Stomach smooth muscle (tissue), 2 donors: ENCODE data around the gene INSYN2A.

Experiments
- H3K27ac ChIP-seq: one replicate; pipeline ENCODE4 v1.7.0; 2013; ENCODE audit warnings: mild to moderate bottlenecking, low read length, inconsistent platforms
- H3K27me3 ChIP-seq, 2 donors: one replicate each; pipeline ENCODE4 v1.7.0; 2013; ENCODE audit warnings: low read length in 2 of 2; ENCODE audit not compliant: insufficient read depth in 2 of 2, control insufficient read depth in 1 of 2
- H3K36me3 ChIP-seq, 2 donors: one replicate each; pipeline ENCODE4 v1.7.0; 2013; ENCODE audit warnings: low read length in 2 of 2; ENCODE audit not compliant: control insufficient read depth in 2 of 2, insufficient read depth in 2 of 2
- H3K4me1 ChIP-seq: one replicate; pipeline ENCODE4 v1.7.0; 2013; ENCODE audit warnings: low read length; ENCODE audit not compliant: control insufficient read depth, insufficient read depth
- H3K4me3 ChIP-seq, 2 donors: one replicate each; pipeline ENCODE4 v1.7.0; 2013; ENCODE audit warnings: low read length in 2 of 2
- H3K9ac ChIP-seq, 2 donors: one replicate each; pipeline ENCODE4 v1.7.0; 2013; ENCODE audit warnings: low read length in 2 of 2, mild to moderate bottlenecking in 1 of 2
- H3K9me3 ChIP-seq, 2 donors: one replicate each; pipeline ENCODE4 v1.7.0; 2013; ENCODE audit warnings: low read length in 2 of 2; ENCODE audit not compliant: control insufficient read depth in 2 of 2
- donor health status: healthy.
- donor health status: Pancreatic carcinoma.

The INSYN2A gene

DNA sequence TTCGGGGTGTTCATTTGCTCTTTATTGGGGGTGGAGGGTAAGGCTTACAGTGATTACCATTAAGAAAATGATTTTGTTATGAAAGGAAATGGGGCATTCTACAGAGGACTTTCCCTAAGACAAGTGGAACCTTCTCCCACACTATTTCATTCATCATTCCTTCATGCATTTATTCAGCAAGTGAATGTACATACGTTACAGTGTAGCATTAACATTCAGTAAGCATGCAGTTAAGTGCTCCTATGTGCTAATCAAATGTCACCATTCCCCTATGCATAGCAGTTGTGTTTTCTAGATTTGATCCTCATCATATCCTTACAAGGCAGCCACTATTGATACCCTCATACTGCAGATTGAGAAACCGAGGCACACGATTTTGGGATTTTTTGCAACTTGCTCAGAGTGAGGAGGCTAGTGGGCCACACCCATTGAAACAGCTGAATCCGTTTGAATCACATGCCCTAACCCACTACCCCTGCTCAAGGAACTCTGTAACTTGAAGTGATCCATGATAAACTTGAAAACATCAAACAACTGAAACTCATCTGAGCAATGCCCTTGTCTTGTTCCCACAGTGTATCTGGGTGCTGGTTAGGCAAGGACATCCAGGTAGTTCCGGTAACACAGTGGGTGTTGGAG is 16.7 kb downstream of the INSYN2A start:
- H3K36me3 ChIP-seq, result peaks cover 2 to 4% of the 10 kb centered on the region in 2 donors

DNA sequence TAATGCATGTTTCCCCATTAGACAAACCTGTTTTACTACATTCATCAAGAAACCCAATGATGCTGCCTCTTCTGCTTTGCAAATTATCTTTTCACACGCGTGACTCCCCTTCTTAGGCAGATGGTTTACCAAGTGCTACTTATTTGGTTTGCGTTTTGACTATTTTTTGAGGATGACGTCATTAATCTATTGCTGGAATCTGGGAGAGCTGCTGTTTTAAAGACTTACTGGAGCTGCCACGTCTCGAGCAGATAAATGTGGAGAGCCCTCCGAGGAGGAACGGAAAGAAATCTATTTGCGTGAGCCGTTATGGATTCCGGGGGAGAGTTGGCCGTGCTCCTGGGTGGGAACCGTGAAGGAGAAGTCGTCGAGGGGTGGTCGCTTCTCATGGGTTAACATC is 19.7 kb downstream of the INSYN2A start:
- Histone ChIP-seq H3K27ac (no peak overlapping the region), H3K36me3 (peaks cover 4 to 6% of the 10 kb centered on the region in 2 donors), H3K4me3 (no peak overlapping the region), H3K9ac (no peak overlapping the region), H3K27me3 (no peaks in the 10 kb centered on the region), H3K9me3 (no peaks in the 10 kb centered on the region), H3K4me1 (no peaks in the 10 kb centered on the region)

More for the DNA sequence above, 16.7 kb downstream of the INSYN2A start:
- no peak overlapping the region for H3K4me3 ChIP-seq
- no peaks in the 10 kb centered on the region for H3K9me3 ChIP-seq
- H3K4me1 ChIP-seq, result no peaks in the 10 kb centered on the region
- H3K27me3 ChIP-seq, result no peaks in the 10 kb centered on the region
- H3K9ac ChIP-seq, result no peak overlapping the region
- H3K27ac ChIP-seq, result no peak overlapping the region

DNA sequence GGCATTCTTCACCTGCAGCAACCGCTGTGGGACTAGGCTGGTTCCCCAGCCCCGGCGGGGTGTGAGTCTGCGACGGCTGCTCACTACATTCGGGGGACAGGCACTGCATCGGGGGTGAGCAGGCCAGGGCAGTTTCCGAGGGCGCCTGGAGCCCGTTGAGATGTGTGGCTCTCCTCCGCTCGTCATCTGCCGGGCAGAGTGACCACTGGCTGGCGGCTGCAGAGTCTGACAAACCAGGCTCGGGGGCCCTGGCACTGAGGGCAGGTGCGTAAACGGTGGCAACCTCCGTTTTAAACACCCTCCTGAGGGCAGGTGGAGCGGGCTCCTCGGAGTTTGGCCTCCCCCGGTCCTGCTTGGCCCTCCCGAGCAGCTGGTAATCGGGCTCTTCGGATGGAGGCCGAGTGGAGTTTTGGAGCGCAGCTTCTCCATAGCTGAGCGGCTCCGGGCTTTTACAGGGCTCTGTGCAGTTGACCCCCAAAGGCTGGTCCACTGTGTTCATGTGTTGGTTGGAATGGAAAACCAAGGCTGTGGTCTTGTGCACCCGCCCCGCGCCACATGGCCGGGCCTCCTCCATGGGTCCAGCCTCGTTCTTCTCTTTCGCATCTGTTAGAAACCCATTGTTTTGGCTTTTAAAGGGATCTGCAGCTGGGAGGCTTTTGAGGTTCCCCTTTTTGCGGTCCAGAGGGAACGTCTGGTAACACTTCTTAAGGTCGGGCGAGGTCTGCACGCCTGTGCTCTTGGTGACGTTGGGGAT is 20.9 kb downstream of the INSYN2A start:
- Histone ChIP-seq H3K9me3 (no peaks in the 10 kb centered on the region), H3K4me3 (no peak overlapping the region), H3K9ac (no peak overlapping the region), H3K4me1 (no peaks in the 10 kb centered on the region), H3K36me3 (peaks cover 4 to 6% of the 10 kb centered on the region in 2 donors), H3K27me3 (no peaks in the 10 kb centered on the region), H3K27ac (no peak overlapping the region)

DNA sequence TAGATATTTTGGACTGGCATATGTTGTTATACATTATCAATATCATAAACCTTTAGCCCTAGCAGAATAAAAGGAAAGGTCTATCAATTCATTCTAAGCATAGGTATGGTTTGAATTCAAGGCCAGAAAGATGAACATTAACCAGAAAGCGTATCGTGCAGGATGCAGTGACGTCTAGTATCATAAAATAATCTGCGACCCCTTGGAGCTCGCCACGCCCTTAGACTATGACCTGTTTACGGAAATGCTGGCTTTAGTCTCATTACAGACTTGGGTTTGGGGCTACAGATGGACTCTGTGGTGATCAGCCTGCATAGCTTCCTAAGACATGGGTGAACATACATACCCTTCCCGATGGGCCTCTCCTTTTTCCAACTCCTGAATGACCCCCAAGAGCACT is 21.5 kb downstream of the INSYN2A start:
- Histone ChIP-seq H3K4me1 (no peaks in the 10 kb centered on the region), H3K36me3 (peaks cover 4 to 6% of the 10 kb centered on the region in 2 donors), H3K27ac (no peak overlapping the region), H3K9me3 (no peaks in the 10 kb centered on the region), H3K9ac (no peak overlapping the region), H3K4me3 (no peak overlapping the region), H3K27me3 (no peaks in the 10 kb centered on the region)

DNA sequence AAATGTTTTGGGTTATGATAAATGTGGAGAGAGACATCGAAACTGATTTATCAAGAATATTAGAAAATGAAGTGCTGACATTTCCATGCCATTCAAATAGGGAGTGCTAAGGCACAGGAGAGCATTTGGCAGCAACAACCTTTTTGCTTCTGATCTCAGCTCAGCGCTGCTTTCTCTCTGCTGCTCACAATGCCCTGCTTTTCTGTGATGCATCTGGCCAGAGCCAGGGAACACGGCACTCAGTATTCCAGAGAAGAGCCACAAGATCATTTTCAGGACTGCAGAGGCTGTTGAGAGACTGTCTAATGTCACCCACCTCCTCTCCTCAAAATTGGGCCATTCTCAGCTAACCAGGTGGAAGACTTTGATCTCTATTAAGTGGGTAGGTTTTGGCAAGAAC is 28.1 kb downstream of the INSYN2A start:
- Histone ChIP-seq H3K27me3 (no peaks in the 10 kb centered on the region), H3K9me3 (no peaks in the 10 kb centered on the region), H3K4me1 (no peaks in the 10 kb centered on the region), H3K9ac (no peak overlapping the region), H3K27ac (no peak overlapping the region), H3K4me3 (no peak overlapping the region), H3K36me3 (peaks cover 0 to 4% of the 10 kb centered on the region in 2 donors)

DNA sequence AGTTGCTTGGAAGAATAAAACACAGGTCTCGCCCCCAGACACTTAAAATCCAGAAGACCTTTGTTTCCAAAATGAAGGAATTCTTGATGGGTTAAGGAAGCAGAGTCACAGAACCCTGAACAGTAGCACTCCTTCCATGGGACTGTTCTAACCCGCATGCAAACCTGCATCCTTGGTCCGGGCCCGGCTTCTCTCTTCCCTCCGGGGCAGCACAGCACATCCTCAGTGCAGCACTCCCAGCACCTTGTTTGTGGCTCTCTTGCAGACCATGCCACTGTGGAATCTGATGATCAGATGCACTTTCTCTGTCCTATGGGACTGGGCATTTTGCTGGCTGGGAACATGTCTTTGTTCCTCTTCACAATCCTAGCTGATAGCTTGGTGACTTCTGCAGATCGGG is 33.5 kb downstream of the INSYN2A start:
- H3K27me3 ChIP-seq, result no peaks in the 10 kb centered on the region
- H3K4me1 ChIP-seq, result peaks cover 3% of the 10 kb centered on the region
- no peak overlapping the region for H3K9ac ChIP-seq
- H3K9me3 ChIP-seq, result no peaks in the 10 kb centered on the region
- no peak overlapping the region for H3K4me3 ChIP-seq
- no peaks in the 10 kb centered on the region for H3K36me3 ChIP-seq
- H3K27ac ChIP-seq, result no peak overlapping the region

DNA sequence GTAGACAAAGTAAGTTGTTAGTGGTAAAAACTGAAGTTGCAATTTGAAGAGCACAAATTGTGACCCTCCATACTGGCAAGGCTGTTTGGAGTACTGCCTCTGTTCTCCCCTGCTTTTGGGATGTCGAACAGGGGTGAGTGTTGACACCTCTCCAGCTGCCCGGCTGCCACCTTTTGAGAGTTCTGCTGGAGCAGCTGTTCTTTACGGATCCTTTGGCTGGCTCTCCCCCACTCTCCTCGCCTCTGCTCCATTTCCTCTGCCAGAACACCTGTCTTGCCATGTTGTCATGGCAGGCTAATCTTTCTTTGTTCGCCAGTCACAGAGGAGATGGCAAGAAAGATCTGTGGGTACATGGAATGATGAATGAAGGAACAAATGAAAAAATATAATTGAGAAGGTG is 34.9 kb downstream of the INSYN2A start:
- H3K36me3 ChIP-seq, result no peaks in the 10 kb centered on the region
- peaks cover 3% of the 10 kb centered on the region for H3K4me1 ChIP-seq
- no peak overlapping the region for H3K27ac ChIP-seq
- H3K4me3 ChIP-seq, result no peak overlapping the region
- no peak overlapping the region for H3K9ac ChIP-seq
- no peaks in the 10 kb centered on the region for H3K27me3 ChIP-seq
- H3K9me3 ChIP-seq, result no peaks in the 10 kb centered on the region

DNA sequence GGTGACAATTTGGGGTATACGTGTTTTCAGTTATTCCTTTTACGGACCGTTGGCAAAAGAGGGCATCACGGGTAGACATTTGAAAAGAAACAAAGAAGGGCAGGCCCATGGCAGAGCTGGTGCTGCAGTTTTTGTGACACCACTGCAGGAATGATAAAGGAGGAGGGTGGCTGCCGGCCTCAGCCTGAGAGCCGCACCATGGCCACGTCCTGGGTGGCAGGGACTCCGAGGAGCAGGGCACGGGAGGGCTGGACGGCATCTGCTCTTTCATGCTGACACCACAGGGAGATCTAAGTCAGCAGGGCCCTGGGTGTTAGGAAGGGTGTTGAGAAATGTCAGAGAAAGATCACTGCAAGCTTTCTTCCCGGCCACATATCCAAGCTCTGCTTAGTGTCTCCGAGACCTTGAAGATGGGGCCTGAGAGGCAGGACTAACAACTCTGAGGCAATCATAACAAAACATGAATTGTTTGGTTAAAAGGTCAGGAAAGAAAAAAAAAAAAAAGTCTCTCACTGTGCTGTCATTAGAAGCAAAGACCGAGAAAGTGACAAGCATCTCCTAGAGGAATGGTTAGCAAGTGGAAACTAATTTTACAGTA is 36.6 kb downstream of the INSYN2A start:
- Histone ChIP-seq H3K27ac (no peak overlapping the region), H3K9ac (no peak overlapping the region), H3K4me1 (peaks cover 3% of the 10 kb centered on the region), H3K36me3 (no peaks in the 10 kb centered on the region), H3K4me3 (no peak overlapping the region), H3K27me3 (no peaks in the 10 kb centered on the region), H3K9me3 (no peaks in the 10 kb centered on the region)

DNA sequence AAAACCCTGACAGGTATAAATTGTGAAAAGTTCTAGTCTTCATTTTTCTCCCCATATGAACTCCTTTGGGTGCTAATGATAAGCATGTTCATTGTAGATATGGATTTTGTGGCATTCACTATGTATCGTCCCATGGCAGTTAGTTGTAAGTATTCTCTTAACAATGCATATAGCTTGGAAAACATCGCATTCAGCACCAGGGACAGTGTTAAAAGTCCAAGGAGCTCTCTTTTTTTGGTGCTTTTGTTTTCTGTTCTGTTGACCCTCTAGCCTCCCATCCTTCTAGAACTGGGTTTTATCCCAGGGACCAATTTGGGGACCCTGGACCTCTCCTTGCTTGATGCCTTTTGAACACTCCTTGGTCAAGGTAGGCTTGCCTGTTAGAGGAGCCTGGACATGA is 37.7 kb downstream of the INSYN2A start:
- no peaks in the 10 kb centered on the region for H3K36me3 ChIP-seq
- H3K27me3 ChIP-seq, result no peaks in the 10 kb centered on the region
- H3K27ac ChIP-seq, result no peak overlapping the region
- no peaks in the 10 kb centered on the region for H3K9me3 ChIP-seq
- no peak overlapping the region for H3K9ac ChIP-seq
- no peak overlapping the region for H3K4me3 ChIP-seq
- peaks cover 3% of the 10 kb centered on the region for H3K4me1 ChIP-seq

DNA sequence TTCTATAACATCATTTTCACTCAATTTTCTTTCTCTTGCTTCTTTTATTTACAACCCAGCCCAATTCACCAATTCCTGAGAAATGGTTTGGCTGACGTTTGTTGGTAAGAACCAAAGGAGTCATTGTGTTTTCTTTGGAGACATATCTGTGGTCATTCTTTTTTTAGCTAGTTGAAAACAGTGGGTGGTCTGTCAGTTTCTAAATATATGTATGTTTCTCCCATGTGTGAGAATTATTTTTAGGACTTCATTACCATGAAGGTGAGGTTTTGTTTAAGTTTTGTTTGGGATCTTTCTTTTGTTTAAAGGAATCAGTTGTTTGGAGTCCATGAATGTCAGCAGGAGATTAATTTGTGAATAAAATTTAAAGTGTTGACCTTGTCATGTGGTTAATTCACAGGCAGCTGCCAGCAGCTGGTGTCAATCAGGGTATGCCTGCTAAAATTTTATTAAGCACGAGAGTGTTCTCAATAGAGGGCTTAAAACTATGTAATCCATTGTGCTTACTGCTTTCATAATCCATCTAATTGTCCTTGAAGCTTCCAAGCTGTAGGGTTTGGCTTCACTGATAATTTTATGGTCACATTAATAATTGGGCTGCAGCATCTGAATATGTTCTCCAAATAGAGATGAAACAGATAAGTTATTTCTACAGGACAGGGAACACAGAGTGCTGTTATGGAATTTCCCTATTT is 38.7 kb downstream of the INSYN2A start:
- no peak overlapping the region for H3K27ac ChIP-seq
- H3K36me3 ChIP-seq, result no peaks in the 10 kb centered on the region
- no peak overlapping the region for H3K4me3 ChIP-seq
- peaks cover 3% of the 10 kb centered on the region for H3K4me1 ChIP-seq
- H3K27me3 ChIP-seq, result no peaks in the 10 kb centered on the region
- no peaks in the 10 kb centered on the region for H3K9me3 ChIP-seq
- H3K9ac ChIP-seq, result no peak overlapping the region
